Endothelial cell of hepatic sinusoid (primary cell): Measurements from ENCODE around the gene DCLRE1A.
"Not testable (repeated sequence)": the region's sequence is repeated elsewhere in the genome, so short reads cannot be mapped to it uniquely, and the experiment has no call there.

ENCODE experiments used
- in situ Hi-C: cut with HindIII; loops from 2 replicates; pipeline ENCODE4 v1.10.0; 2017; ENCODE audit warnings: low sequenced_read_pairs

DCLRE1A gene

GRCh38 chr10:113859261-113859660 is 5.4 kb upstream of the DCLRE1A start:
- in situ Hi-C loops: loop anchor here (5.0 kb wide), 1 partner anchor 48 kb away; no protein-coding TSS in a partner anchor

- in situ Hi-C loops: loop anchor here (5.0 kb wide), 1 partner anchor 49 kb away; no protein-coding TSS in a partner anchor
Observed at GRCh38 chr10:113858541-113858940, 4.7 kb upstream of the DCLRE1A start.

- in situ Hi-C loops: loop anchor here (5.0 kb wide), 1 partner anchor 50 kb away; no protein-coding TSS in a partner anchor
Observed at GRCh38 chr10:113857210-113857609, 3.3 kb upstream of the DCLRE1A start.

- in situ Hi-C loops: loop anchor here (5.0 kb wide), 1 partner anchor 51 kb away; no protein-coding TSS in a partner anchor
Observed at GRCh38 chr10:113856563-113856962, 2.7 kb upstream of the DCLRE1A start.

- in situ Hi-C loops: loop anchor here (5.0 kb wide), 1 partner anchor 52 kb away; no protein-coding TSS in a partner anchor
Observed at GRCh38 chr10:113854761-113855588, 1.1 kb upstream of the DCLRE1A start.

GRCh38 chr10:113853578-113854012 is 287 bp downstream of the DCLRE1A start:
- in situ Hi-C loops: no loop called here

- in situ Hi-C loops: no loop called here
Observed at GRCh38 chr10:113849946-113850345, 3.9 kb downstream of the DCLRE1A start.

GRCh38 chr10:113849140-113849803 is 4.6 kb downstream of the DCLRE1A start:
- in situ Hi-C loops: no loop called here

- in situ Hi-C loops: no loop called here
Observed at GRCh38 chr10:113846036-113846435, 7.8 kb downstream of the DCLRE1A start.

GRCh38 chr10:113843972-113844485 is 9.9 kb downstream of the DCLRE1A start:
- in situ Hi-C loops: no loop called here

- in situ Hi-C loops: no loop called here
Observed at GRCh38 chr10:113842171-113842570, 11.7 kb downstream of the DCLRE1A start.

GRCh38 chr10:113828567-113828966 is 25.3 kb downstream of the DCLRE1A start:
- in situ Hi-C loops: not testable (repeated sequence)

GRCh38 chr10:113825791-113826190 is 28.1 kb downstream of the DCLRE1A start:
- in situ Hi-C loops: no loop called here

GRCh38 chr10:113823389-113823788 is 30.5 kb downstream of the DCLRE1A start:
- in situ Hi-C loops: loop anchor here (25.0 kb wide), 1 partner anchor 289 kb away; no protein-coding TSS in a partner anchor

- in situ Hi-C loops: loop anchor here (25.0 kb wide), 1 partner anchor 290 kb away; no protein-coding TSS in a partner anchor
Observed at GRCh38 chr10:113822174-113822573, 31.7 kb downstream of the DCLRE1A start.

- in situ Hi-C loops: loop anchor here (25.0 kb wide), 1 partner anchor 291 kb away; no protein-coding TSS in a partner anchor
Observed at GRCh38 chr10:113821306-113821705, 32.6 kb downstream of the DCLRE1A start.

GRCh38 chr10:113820507-113820906 is 33.4 kb downstream of the DCLRE1A start:
- in situ Hi-C loops: loop anchor here (25.0 kb wide), 1 partner anchor 292 kb away; no protein-coding TSS in a partner anchor

- in situ Hi-C loops: loop anchor here (25.0 kb wide), 1 partner anchor 292 kb away; no protein-coding TSS in a partner anchor
Observed at GRCh38 chr10:113819989-113820388, 33.9 kb downstream of the DCLRE1A start.

- in situ Hi-C loops: loop anchor here (25.0 kb wide), 1 partner anchor 298 kb away; no protein-coding TSS in a partner anchor
Observed at GRCh38 chr10:113814700-113815099, 39.2 kb downstream of the DCLRE1A start.

- in situ Hi-C loops: loop anchor here (25.0 kb wide), 1 partner anchor 304 kb away; no protein-coding TSS in a partner anchor
Observed at GRCh38 chr10:113808168-113808567, 45.7 kb downstream of the DCLRE1A start.

GRCh38 chr10:113806503-113806902 is 47.4 kb downstream of the DCLRE1A start:
- in situ Hi-C loops: loop anchor here (25.0 kb wide), 1 partner anchor 306 kb away; no protein-coding TSS in a partner anchor
